Neural cell (in vitro differentiated cells): ENCODE measurements around the gene BCAS4. TPM values are rescaled to one million over a fixed set of nuclear protein-coding genes. Genes with fewer than 3 reads are reported as not detected.

Experiments used
- H2AFZ ChIP-seq: fragments of 200-600, 300-800 bp; sonication (generic), shearing (Covaris generic); 2 replicates; pipeline ENCODE4 v1.6.0; 2014; ENCODE audit warnings: low read depth, mild to moderate bottlenecking, antibody characterized with exemption, low read length, moderate library complexity
- H3F3A ChIP-seq: fragments of 200-600 bp; shearing (Covaris generic); 2 replicates; pipeline ENCODE4 v1.6.1; 2016; ENCODE audit warnings: mild to moderate bottlenecking, moderate library complexity, mixed read lengths, antibody characterized with exemption, low read length; ENCODE audit not compliant: insufficient read depth, poor library complexity, severe bottlenecking
- H3K27ac ChIP-seq: fragments of 200-600, 300-800 bp; sonication (generic), shearing (Covaris generic); 2 replicates; pipeline ENCODE4 v1.5.1; 2014; ENCODE audit warnings: mild to moderate bottlenecking, low read length, moderate library complexity
- H3K27me3 ChIP-seq: fragments of 300-800, 200-600 bp; sonication (generic), shearing (Covaris generic); 2 replicates; pipeline ENCODE4 v1.6.0; 2014; ENCODE audit warnings: mild to moderate bottlenecking, low read depth, low read length, moderate library complexity; ENCODE audit not compliant: insufficient read depth
- H3K36me3 ChIP-seq: fragments of 300-800, 200-600 bp; sonication (generic), shearing (Covaris generic); 2 replicates; pipeline ENCODE4 v1.5.1; 2014; ENCODE audit warnings: mild to moderate bottlenecking, antibody characterized with exemption, low read length, moderate library complexity; ENCODE audit not compliant: insufficient read depth
- H3K4me2 ChIP-seq: fragments of 300-800, 200-600 bp; sonication (generic), shearing (Covaris generic); 2 replicates; pipeline ENCODE4 v1.6.0; 2014; ENCODE audit warnings: mild to moderate bottlenecking, low read length
- H3K4me3 ChIP-seq: fragments of 300-800, 200-600 bp; sonication (generic), shearing (Covaris generic); 2 replicates; pipeline ENCODE4 v1.5.1; 2014; ENCODE audit warnings: mild to moderate bottlenecking, low read length, moderate library complexity
- H3K79me2 ChIP-seq: fragments of 200-600 bp; shearing (Covaris generic); replicated peaks from 2 replicates; pipeline ENCODE4 v1.6.0; 2014; ENCODE audit warnings: mild to moderate bottlenecking, low read length, moderate library complexity; ENCODE audit not compliant: insufficient read depth
- H3K9ac ChIP-seq: fragments of 300-800, 200-600 bp; sonication (generic), shearing (Covaris generic); 2 replicates; pipeline ENCODE4 v1.6.1; 2016; ENCODE audit warnings: mild to moderate bottlenecking, low read length, mixed read lengths
- H3K9me2 ChIP-seq: fragments of 200-600 bp; shearing (Covaris generic); 2 replicates; pipeline ENCODE4 v1.6.1; 2016; ENCODE audit warnings: mild to moderate bottlenecking, low read length, mixed read lengths; ENCODE audit not compliant: insufficient read depth
- H3K9me3 ChIP-seq: fragments of 200-600, 300-800 bp; sonication (generic), shearing (Covaris generic); 2 replicates; pipeline ENCODE4 v1.6.1; 2016; ENCODE audit warnings: mild to moderate bottlenecking, mixed run types, low read length, moderate library complexity, mixed read lengths
- H4K20me1 ChIP-seq: fragments of 200-600 bp; shearing (Covaris generic); 2 replicates; pipeline ENCODE4 v1.6.1; 2016; ENCODE audit warnings: mild to moderate bottlenecking, mixed run types; ENCODE audit not compliant: insufficient read depth
- CTCF ChIP-seq: fragments of 450-650 bp; IDR thresholded peaks from 2 replicates; pipeline ENCODE4 v1.5.1; 2014; ENCODE audit warnings: antibody characterized with exemption, mild to moderate bottlenecking, moderate library complexity; ENCODE audit not compliant: poor library complexity, severe bottlenecking
- EP300 ChIP-seq: fragments of 450-650 bp; conservative IDR thresholded peaks from 2 replicates; pipeline ENCODE4 v1.6.1; 2014; ENCODE audit warnings: antibody characterized with exemption, mild to moderate bottlenecking, moderate library complexity; ENCODE audit not compliant: poor library complexity, severe bottlenecking
- EZH2 ChIP-seq: fragments of 200-600, 300-800 bp; shearing (Covaris generic), sonication (generic); IDR thresholded peaks from 2 replicates; pipeline ENCODE4 v1.6.1; 2014; ENCODE audit warnings: antibody characterized with exemption, low read length, borderline replicate concordance, mild to moderate bottlenecking; ENCODE audit not compliant: insufficient read depth, poor library complexity, severe bottlenecking
- MXI1 ChIP-seq: fragments of 450-650 bp; conservative IDR thresholded peaks from 2 replicates; pipeline ENCODE4 v1.6.1; 2014; ENCODE audit warnings: antibody characterized with exemption, mild to moderate bottlenecking; ENCODE audit not compliant: poor library complexity, severe bottlenecking
- POLR2AphosphoS5 ChIP-seq: IDR thresholded peaks from 2 replicates; pipeline ENCODE4 v1.6.1; 2012
- RAD21 ChIP-seq: fragments of 450-650 bp; conservative IDR thresholded peaks from 2 replicates; pipeline ENCODE4 v1.6.1; 2014; ENCODE audit warnings: antibody characterized with exemption, mild to moderate bottlenecking, moderate library complexity
- REST ChIP-seq: IDR thresholded peaks from 2 replicates; pipeline ENCODE4 v1.6.1; 2012; ENCODE audit warnings: borderline replicate concordance
- SMC3 ChIP-seq: fragments of 450-650 bp; conservative IDR thresholded peaks from 2 replicates; pipeline ENCODE4 v1.6.1; 2014; ENCODE audit warnings: antibody characterized with exemption, mild to moderate bottlenecking, moderate library complexity; ENCODE audit not compliant: poor library complexity
- TAF1 ChIP-seq: IDR thresholded peaks from 2 replicates; pipeline ENCODE4 v1.6.1; 2012; ENCODE audit warnings: low read depth
- polyA plus RNA-seq: library from polyadenylated mRNA; depleted of rRNA; stranded (reverse); fragments of >200 nt; gene quantifications from 2 replicates; pipeline ENCODE4 v1.2.3, GENCODE V29; 2014

Gene BCAS4
- polyA plus RNA-seq, 1 donor from 2014 or later, result 24.6 TPM

GRCh38 chr20:50856475-50857041, 61.7 kb downstream of the BCAS4 start:
- no peaks in the 10 kb centered on the region for H3K27me3 ChIP-seq
- no peak overlapping the region for H3K4me3 ChIP-seq
- no peak for TF ChIP-seq EZH2
- TF ChIP-seq RAD21, result no peak
- no peak for TF ChIP-seq MXI1
- TF ChIP-seq REST, result no peak
- TF ChIP-seq TAF1, result no peak
- TF ChIP-seq SMC3, result no peak
- H4K20me1 ChIP-seq, result no peaks in the 10 kb centered on the region
- H3K79me2 ChIP-seq, result no peaks in the 10 kb centered on the region
- no peaks in the 10 kb centered on the region for H3K36me3 ChIP-seq
- no peaks in the 10 kb centered on the region for H3F3A ChIP-seq
- H3K9ac ChIP-seq, result no peak overlapping the region
- no peak overlapping the region for H3K4me2 ChIP-seq
- H3K9me3 ChIP-seq, result no peaks in the 10 kb centered on the region
- H3K9me2 ChIP-seq, result no peaks in the 10 kb centered on the region
- H2AFZ ChIP-seq, result no peak overlapping the region
- no peak overlapping the region for H3K27ac ChIP-seq

GRCh38 chr20:50857348-50857747, 62.5 kb downstream of the BCAS4 start:
- Histone ChIP-seq H3K79me2 (no peaks in the 10 kb centered on the region), H3F3A (no peaks in the 10 kb centered on the region), H3K9me3 (no peaks in the 10 kb centered on the region), H3K4me2 (no peak overlapping the region), H3K36me3 (no peaks in the 10 kb centered on the region), H3K4me3 (no peak overlapping the region), H3K9ac (no peak overlapping the region), H3K27me3 (no peaks in the 10 kb centered on the region), H3K9me2 (no peaks in the 10 kb centered on the region), H3K27ac (no peak overlapping the region), H4K20me1 (no peaks in the 10 kb centered on the region), H2AFZ (no peak overlapping the region)
- TF ChIP-seq SMC3 (no peak), EP300 (no peak), TAF1 (no peak), RAD21 (no peak), MXI1 (no peak), EZH2 (no peak), POLR2AphosphoS5 (no peak), CTCF (no peak), REST (no peak)
